Mucosa of descending colon (tissue), 3 donors: ENCODE data around the gene COL5A1. TPM values are rescaled to one million over a fixed set of nuclear protein-coding genes. Genes with fewer than 3 reads are reported as not detected.

Source experiments
- ATAC-seq: fragments of 200-7000 bp; cut with Tn5 transposase; one replicate; pipeline ENCODE4 v1.9.1; 2020; ENCODE audit warnings: mild to moderate bottlenecking, moderate library complexity
- DNase-seq, 3 donors: peaks; one replicate each; pipeline ENCODE4 v3.0.0-alpha.2; 2020
- H3K36me3 ChIP-seq: fragments of 200-600 bp; one replicate; pipeline ENCODE4 v1.8.0; 2021; ENCODE audit warnings: low read depth, mild to moderate bottlenecking
- H3K4me1 ChIP-seq: fragments of 200-600 bp; one replicate; pipeline ENCODE4 v1.8.0; 2021; ENCODE audit warnings: low read depth, mild to moderate bottlenecking
- H3K4me3 ChIP-seq: fragments of 200-600 bp; one replicate; pipeline ENCODE4 v1.8.0; 2021; ENCODE audit warnings: mild to moderate bottlenecking
- H3K9me3 ChIP-seq: fragments of 200-600 bp; one replicate; pipeline ENCODE4 v1.8.0; 2021; ENCODE audit warnings: mild to moderate bottlenecking
- intact Hi-C, 2 donors: fragments of 100-400 bp; cut with DNase I in 1 of 2; cut with micrococcal nuclease in 1 of 2; formaldehyde crosslinking; loops; one replicate each; pipeline versions ENCODE4 v1.11.0 to v1.11.1; 2022; cut with DNase I, micrococcal nuclease
- total RNA-seq, 3 donors: library from RNA; stranded (reverse); fragmentation: NEBNext Ultra II Directional in 2 of 3; extraction: Animal tissue kit (Norgen Biotek cat#: 25700) in 2 of 3; gene quantifications; one replicate each; pipeline versions ENCODE4 v1.2.1 to v1.2.4, GENCODE V29; 2021 to 2023
- TF ChIP-seq, protein P1 (sequence below): fragments of 200-600 bp; IDR thresholded peaks from one replicate; pipeline ENCODE4 v1.8.0; 2022; ENCODE audit warnings: antibody characterized with exemption, mild to moderate bottlenecking
- donor health status: DM: no; HTN: no; CAD: no; lungs with moderate emphysema.
- donor health status: DM: no; HTN: no; CAD: no.
- donor health status: DM: no; HTN: yes; CAD: no.

The COL5A1 gene
- total RNA-seq, 3 donors from 2014 or later = 8.6 to 62.3 (median 22.2) TPM

DNA sequence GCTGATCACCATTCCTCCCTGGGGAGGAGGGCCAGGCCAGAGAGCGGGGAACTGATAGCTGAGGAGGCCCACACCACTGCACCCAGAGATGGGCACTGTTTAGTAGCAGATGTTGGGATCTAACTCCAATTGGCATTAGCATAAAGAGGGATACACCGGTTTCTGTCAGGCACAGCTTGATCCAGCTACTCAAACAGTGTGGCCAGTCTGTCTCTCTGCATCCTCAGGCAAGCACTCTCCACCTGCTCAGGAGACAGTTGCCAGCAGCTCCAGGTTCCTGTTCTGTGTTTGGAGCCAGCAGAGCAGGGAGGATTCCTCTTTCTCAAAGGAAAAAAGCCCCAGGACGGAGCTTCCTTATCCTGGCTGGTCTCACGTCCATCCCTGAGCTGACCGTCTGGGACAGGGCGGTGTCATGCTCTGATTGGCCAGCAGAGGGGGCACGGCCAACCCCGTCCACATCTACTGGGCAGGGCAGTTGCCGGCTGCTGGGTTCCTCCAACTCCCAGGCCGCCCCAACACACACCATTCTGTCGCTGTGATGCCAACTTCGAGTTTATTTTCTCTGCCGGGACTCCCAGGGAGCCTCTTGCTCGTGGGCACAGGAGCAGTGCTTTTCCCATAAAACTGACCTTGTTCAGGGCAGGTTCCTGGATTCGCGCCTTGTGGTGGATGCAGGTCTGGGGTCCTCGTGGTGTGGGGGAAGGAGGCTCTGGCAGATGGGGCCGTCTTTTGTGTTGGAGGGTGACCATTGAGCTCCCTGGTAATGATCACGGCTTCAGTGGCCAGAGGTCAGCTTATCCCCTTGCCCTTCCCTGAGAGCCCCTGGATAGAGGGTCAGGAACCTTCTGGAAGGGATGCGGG is 47.9 kb downstream of the COL5A1 start:
- no peak overlapping the region for H3K4me3 ChIP-seq
- DNase-seq (peak; percentile 60 to 70 (median 67)), ATAC-seq (peak; percentile 87)
- H3K9me3 ChIP-seq = no peaks in the 10 kb centered on the region
- H3K36me3 ChIP-seq = no peaks in the 10 kb centered on the region
- H3K4me1 ChIP-seq = no peaks in the 10 kb centered on the region
- TF ChIP-seq, protein P1, sequence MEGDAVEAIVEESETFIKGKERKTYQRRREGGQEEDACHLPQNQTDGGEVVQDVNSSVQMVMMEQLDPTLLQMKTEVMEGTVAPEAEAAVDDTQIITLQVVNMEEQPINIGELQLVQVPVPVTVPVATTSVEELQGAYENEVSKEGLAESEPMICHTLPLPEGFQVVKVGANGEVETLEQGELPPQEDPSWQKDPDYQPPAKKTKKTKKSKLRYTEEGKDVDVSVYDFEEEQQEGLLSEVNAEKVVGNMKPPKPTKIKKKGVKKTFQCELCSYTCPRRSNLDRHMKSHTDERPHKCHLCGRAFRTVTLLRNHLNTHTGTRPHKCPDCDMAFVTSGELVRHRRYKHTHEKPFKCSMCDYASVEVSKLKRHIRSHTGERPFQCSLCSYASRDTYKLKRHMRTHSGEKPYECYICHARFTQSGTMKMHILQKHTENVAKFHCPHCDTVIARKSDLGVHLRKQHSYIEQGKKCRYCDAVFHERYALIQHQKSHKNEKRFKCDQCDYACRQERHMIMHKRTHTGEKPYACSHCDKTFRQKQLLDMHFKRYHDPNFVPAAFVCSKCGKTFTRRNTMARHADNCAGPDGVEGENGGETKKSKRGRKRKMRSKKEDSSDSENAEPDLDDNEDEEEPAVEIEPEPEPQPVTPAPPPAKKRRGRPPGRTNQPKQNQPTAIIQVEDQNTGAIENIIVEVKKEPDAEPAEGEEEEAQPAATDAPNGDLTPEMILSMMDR = peak; percentile 57
- intact Hi-C loops = no loop called here

DNA sequence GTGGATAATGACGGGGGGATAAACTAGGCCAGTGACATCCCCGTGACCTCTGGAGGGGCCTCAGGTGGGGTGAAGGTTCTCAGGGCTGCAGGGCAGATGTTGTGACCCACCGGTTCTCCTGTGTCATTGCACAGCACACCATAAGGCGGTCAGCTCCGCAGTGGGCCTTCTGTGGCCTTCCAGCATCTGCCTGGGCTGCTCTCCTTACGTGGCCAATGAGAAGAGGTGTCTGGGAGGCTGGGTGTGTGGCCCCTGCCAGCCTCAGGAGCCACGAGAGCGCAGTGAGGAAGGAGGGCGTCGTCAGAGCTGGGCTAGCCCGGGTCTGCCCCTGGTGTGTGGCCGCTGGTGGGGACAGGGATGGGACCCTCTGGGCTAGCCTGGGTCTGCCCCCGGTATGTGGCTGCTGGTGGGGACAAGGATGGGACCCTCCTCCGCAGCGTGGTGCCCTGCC is 48.7 kb downstream of the COL5A1 start:
- TF ChIP-seq, protein P1 = no peak
- ATAC-seq = no peak
- intact Hi-C loops = no loop called here
- no peaks in the 10 kb centered on the region for H3K9me3 ChIP-seq
- peak in 1 of 3 donors; percentile 21 for DNase-seq
- H3K4me1 ChIP-seq = no peaks in the 10 kb centered on the region
- no peaks in the 10 kb centered on the region for H3K36me3 ChIP-seq
- no peak overlapping the region for H3K4me3 ChIP-seq

DNA sequence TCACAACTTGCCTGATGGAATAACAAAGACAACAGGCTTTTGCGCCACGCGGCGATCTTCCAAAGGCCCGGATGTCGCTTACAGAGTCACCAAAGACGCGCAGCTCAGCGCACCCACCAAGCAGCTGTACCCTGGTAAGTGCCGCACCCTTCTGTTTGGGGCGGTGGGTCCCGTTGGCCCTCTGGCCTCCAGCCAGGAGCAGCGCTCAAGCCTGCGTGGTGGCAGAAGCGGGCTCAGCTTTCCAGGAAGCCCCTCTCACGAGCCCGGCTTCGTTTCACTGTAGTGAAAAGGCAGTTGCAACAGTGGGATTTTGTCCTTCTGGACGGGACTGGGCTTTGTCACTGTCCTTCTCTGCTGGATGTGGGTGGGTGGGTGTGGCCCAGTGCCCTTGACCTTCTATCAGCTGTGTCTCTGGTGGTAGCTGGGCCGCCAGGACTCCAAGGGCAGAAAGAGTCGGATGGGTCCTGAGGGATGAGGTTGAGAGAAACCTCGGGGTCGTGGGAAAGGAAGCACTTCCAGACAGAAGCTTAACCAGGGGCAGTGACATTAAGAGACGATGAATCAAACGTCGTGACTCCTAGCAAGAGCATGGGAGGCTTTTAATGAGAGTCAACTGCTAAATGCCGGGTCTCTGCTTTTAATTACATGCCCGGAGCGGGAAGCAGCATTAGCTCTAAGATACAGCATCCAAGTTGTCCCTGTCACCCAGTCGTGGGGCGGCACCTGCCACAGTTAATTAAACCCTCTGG is 49.5 kb downstream of the COL5A1 start:
- H3K4me1 ChIP-seq = no peaks in the 10 kb centered on the region
- H3K36me3 ChIP-seq = no peaks in the 10 kb centered on the region
- intact Hi-C loops = no loop called here
- ATAC-seq (no peak), DNase-seq (peak in 1 of 3 donors; percentile 31)
- TF ChIP-seq, protein P1 = no peak
- H3K4me3 ChIP-seq = no peak overlapping the region
- H3K9me3 ChIP-seq = no peaks in the 10 kb centered on the region

DNA sequence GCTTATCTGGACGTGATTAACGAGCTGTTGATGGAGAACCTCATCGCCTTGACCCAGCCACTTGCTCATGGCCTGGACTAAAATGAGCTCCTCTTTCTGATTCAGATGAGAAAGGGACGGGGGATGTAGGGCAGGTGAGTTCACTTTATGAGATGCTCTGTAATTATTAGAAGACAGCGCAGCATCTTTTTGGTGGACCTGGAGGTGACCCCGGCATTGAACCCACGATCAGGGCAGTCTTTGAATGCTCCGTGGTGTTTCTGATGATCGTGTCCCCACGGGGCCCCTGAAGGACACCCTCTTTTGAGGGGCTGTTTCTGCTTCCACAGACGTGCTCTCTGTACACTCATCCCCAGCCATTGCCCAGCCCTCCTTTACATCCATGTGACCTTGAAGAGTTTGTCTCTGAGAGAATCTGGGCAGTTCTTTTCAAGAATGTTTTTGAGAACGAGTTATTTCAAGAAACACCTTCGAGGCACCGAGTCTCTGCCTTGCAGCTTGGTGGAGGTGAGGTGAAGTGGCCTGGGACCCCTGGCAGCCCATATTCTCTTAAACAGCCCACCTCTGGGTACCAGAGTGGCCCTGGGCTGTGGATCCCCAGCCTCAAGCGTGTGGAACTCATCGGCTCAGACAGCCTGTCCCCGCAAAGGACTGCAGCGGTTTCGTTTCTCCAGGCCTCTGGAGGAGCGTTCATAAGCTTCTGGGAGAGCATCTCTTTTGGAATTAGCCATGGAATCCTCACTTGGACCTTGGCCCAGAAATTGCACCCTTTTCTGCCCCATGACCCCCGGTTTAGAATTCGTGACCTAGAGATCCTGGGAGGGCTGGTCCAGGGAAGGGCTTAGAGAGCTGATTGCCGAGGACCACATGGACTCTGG is 50.3 kb downstream of the COL5A1 start:
- ATAC-seq (no peak), DNase-seq (peak in 1 of 3 donors; percentile 18)
- TF ChIP-seq, protein P1 = no peak
- Histone ChIP-seq H3K4me1 (no peaks in the 10 kb centered on the region), H3K4me3 (no peak overlapping the region), H3K36me3 (no peaks in the 10 kb centered on the region), H3K9me3 (no peaks in the 10 kb centered on the region)
- intact Hi-C loops = no loop called here

DNA sequence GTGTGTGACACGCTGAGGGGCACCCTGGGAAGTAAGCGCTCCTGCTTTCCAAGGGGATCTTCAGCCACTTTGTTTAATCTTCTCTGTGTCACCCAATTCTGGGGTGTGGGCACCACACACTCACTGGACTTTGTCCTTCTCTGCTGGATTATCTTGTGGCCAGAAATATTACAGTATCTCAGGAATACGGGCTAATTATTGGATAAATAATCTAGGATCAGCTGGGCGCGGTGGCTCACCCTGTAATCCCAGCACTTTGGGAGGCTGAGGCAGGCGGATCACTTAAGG is 50.9 kb downstream of the COL5A1 start:
- TF ChIP-seq, protein P1 = no peak
- Histone ChIP-seq H3K36me3 (no peaks in the 10 kb centered on the region), H3K4me3 (no peak overlapping the region), H3K9me3 (no peaks in the 10 kb centered on the region), H3K4me1 (no peaks in the 10 kb centered on the region)
- no peak for ATAC-seq
- intact Hi-C loops = no loop called here
- peak in 1 of 3 donors; percentile 10 for DNase-seq
